HG02642 (cell line): ENCODE results near the gene ACTL6B.

Source experiments
- ATAC-seq: cut with Tn5 transposase; IDR thresholded peaks from one replicate; pipeline ENCODE4 v1.9.1; 2021; ENCODE audit warnings: mild to moderate bottlenecking; ENCODE audit not compliant: unreplicated experiment, poor library complexity

The ACTL6B gene

DNA sequence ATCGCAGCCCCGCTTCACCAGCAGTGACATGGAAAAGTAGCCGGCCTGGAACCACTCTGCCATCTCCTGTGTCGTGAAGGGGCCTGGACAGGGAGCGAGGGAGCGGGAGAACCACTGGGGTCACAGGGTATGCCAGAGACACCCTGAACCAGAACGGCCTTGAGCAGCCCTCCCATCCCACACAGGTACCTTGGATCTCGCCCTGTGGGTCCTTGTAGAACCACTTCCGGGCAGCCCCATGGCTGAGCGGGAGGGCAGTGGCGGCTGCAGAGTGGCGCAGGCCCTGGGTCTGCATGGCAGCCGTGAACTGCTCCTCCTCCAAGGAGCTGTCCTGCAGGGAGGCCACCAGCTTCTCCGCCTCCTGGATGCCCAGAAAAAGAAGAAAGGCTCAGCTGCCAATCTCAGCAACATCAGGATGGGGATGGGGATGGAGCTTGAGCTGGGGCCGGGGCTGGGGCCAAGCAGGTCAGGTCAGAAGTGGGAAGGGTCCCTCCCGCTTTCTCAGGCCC, 28.3 kb upstream of the ACTL6B start:
- ATAC-seq, result no peak

DNA sequence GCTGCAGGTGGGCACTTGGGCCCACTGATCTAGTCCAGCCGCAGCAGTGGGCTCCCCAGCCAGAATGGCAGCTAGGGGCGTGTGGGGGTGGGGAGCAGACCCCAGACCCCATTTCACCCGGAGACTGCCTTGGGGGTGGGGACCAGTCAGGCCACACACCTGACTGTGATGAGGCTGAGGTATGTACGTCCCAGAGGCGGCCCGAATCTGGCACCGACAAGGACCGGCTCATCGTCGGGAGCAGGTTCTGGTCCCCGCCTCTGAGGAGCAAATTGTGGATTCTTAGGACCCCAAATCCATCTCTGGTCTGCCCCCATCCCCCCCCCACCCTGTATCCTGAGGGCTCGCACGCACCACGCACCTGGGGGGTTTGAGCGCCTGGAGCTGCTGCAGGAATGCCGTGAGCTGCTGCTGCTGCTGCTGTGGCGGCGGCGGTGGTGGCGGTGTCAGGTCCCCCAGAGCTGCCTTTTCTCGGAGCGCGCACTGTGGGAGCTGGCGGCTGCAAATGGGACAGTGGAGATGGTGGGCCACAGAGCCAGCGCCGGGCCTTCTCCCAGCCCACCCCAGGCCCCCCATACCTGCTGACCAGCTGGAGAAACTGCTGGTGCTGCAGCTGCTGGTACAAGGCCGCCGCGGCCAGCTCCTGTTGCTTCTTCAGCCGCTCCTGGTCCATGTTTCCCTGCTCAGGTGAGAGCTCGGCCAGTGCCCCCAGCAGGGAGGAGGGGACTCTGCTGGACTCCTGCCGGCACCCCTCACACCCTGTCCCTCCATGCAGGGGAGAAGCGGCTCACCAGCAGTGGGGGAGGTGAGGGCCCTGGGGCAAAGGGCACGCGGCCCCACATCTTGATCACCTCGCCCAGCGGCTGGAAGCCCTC, 27.6 kb upstream of the ACTL6B start:
- ATAC-seq, result no peak

DNA sequence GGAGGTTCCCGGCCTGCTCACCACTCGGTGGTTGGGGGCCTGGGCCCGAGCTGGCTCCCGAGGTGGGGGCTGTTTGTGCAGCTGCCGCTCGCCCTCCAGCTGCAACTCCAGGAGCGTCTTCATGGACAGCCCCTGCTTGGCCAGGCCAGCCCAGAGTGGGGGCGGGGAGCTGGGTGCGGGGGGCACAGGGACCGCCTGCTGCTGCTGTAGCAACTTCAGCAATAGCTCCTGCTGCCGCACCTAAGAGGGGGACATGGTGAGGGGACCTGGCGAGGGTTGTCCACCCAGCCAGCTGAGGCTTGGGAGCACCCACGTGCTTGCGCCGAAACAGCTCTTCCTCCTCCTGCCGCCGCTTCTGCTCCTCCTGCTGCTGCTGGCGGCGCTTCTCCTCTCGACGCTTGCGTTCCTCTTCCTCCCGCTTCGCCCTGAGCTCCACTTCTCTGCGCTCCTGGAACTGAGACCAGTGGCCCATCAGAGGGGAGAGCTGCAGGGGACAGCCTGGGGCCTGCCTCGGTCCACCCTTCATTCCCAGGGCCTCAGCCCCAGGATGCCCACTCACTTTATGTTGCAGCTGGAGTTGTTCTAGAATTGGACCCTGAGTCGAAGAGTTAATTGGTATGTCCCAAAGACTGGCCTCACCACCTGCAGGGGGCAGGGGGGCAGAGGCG, 26.9 kb upstream of the ACTL6B start:
- ATAC-seq, result no peak

DNA sequence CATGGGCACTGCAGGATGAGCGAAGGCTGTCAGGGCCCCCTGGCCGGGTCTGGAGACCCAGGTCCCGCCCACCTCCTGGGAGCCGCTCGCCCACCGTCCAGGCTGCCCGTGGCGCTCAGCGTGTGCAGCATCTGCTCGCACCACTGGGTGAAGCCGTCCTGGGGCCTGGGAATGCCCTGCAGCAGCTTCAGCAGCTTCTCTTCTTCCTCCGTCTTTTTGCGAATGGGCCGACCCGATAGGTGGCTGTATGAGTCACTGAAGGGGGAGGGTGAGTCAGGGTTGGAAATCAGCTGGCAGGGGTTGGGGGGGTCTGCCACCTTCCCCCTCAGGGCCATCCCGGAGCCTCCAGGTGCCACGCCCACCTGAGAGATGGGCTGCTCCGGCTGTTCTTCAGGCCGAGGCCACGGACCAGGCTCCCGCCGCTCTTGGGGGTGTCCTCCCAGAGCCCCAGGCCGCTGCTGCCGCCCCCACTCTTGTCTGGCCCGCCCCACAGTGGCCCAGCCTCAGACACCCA, 26.0 kb upstream of the ACTL6B start:
- ATAC-seq, result no peak

DNA sequence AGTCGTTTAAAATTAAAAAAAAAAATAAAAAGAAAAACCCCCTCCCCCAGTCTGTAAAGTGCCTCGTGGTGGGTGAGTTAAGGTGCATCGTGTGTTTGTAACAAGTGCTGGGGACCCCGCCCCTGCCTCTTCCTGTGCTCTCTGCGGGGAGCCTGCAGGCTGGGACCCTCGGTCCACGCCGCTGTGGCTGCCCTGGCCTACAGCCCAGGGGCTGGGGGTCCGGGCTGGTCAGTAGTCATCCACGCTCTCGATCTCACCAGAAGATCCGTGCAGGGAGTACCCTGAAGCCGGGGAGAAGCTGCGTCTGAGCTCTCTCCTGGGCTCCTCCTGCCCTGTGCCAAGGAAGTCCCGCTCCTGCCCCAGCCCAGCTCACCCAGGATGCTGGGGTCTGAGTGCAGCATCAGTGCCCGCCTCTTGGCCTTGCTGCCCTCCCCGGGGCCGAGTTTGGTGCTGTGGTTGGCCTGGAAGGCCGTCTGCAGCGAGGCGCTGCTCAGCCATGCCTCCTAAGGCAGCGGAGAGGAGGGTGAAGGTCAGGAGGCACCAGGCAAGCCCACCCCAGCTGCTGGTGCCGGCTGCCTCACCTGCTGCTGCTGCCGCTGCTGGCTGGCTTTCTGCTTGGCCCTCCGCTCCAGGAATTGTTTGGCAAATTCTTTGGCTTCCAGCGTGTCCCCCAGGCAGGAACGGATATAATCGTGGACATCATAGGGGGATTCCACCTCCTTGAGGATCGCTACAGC, 25.4 kb upstream of the ACTL6B start:
- no peak for ATAC-seq

DNA sequence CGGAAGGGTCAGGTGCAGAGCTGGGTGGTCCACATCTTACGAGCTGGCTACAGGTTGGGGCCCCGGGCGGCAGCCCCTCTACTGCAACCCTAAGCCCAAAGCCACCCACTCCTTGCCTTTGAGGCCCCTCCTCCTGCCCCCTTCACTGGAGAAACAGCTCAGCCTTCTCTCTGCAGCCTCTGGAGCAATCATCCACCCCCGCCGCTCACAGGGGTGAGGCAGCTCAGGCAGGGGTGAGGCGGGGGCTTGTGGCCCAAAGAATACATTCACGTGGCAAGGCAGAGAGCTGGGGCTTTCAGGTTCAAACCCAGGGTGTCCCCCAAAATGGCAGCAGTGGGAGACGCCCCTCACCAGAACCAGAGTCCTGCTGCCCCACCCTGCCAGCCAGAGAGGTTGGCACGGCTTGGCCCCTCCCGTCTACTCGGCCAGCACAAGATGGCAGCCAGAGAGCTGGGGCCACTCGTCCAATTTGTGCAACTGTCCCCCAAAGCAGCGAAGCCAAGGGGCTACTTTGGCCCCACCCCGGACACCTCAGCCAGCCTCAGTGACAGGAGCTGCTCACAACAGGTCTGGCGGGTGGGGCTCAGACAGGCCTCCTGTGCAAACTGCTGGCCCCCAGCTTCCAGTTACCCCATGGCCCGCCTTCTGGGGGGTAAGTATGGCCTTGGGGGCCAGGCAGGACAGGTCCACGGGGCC, 24.5 kb upstream of the ACTL6B start:
- no peak for ATAC-seq

DNA sequence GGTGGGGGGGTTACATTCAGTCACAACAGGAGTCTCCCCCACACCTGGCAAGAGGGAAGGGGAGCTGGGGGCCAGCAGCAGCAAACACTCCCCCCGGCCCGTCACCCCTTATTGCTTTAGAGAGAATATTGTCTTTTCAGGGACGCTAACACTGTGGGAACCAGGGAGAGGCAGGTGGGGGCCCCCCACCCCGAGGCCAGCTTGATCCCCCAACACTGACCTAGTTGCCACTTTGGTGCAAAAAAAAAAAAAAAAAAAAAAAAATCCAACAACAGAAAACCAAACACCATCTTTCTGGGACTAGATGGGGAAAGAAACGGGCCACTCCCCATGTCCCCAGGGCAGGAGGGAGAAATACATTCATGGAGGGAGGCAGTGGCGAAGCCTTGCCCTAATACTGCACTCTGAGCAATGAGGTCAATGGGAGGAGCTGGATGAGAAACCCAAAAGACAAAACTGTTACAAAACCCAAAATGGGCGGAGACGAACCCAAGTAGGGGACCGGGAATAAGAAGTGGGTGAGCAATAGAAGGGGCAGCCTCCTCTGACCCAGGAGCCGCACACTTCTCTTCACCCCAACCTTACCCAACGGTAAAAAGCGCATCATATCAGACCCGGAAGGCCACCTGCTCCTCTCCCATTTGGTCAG, 23.8 kb upstream of the ACTL6B start:
- ATAC-seq, result no peak

DNA sequence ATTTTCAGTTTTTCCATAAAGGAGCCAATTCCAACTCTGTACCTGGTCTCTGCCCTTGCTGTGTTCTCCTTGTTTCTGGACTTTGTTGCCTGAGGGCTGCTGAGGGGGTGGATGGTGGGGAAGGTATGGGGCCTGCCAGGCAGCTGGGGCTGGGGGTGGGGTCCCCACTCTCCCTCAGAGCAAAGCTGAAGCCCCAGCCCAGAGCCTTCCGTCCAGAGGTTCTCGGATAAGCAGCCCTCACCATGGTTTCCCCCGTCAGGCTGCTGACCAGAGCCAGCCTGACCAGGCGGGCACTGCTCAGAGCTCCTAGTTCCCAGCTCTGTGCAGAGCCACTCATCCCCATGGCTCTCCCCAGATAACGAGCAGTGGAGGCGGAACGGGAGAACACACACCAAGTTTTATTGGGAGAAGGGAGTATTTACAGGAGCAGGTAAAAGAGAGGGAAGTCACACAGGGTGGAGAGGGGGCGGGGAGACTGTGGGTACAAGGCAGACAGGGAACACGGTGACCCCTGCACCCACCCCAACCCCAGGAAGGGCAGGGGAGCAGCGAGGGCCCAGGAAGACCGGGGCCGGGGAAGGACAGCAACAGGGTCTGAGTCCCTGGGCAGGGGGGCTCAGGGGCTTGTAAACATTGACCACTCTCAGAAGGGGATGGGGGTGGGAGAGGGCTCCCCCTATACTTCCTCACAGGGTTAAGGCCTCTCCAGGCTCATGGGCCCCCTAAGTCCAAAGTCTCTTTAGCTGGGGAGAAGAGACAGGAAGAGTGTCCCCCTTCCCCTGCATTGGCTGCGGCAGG, 23.1 kb upstream of the ACTL6B start:
- ATAC-seq, result no peak

DNA sequence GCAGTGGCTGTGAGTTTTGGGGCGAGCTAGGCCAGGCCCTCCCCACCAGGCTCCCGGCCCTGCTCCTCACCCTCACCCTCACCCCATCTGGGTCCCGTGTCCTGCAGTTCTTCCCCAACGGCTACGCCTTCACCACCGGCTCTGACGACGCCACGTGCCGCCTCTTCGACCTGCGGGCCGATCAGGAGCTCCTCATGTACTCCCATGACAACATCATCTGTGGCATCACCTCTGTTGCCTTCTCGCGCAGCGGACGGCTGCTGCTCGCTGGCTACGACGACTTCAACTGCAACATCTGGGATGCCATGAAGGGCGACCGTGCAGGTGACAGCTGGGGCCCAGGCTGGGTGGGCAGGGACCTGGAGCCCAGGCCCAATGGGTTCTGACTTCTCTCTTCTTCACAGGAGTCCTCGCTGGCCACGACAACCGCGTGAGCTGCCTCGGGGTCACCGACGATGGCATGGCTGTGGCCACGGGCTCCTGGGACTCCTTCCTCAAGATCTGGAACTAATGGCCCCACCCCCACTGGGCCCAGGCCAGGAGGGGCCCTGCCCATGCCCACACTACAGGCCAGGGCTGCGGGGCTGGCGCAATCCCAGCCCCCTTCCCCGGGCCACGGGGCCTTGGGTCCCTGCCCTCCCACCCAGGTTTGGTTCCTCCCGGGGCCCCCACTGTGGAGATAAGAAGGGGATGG, 22.2 kb upstream of the ACTL6B start:
- no peak for ATAC-seq

DNA sequence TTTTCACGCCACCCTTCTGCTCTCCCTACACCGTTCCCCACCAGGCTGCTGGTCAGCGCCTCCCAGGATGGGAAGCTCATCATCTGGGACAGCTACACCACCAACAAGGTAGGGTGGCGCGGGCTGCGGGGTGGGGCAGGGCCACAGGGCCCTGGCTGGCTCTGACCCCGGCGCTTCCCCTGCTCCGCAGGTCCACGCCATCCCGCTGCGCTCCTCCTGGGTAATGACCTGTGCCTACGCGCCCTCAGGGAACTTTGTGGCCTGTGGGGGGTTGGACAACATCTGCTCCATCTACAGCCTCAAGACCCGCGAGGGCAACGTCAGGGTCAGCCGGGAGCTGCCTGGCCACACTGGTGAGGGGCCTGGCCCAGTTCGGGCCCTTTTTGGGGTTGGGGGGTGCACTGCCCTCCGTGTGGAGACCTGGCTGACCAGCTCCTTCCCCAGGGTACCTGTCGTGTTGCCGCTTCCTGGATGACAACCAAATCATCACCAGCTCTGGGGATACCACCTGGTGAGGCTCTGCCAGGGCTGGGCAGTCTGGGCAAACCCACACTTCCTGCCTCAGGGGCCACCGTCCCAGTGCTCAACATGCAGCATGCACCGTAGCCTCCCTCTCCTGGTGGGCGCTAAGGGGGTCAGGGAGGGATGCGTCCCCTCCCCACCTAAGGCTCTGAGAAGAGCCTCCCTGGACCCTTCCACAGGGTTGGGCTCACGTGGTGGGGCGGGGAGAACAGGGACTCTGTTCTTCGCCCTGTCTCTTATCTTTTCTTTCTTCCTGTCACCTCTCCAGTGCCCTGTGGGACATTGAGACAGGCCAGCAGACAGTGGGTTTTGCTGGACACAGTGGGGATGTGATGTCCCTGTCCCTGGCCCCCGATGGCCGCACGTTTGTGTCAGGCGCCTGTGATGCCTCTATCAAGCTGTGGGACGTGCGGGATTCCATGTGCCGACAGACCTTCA, 21.3 kb upstream of the ACTL6B start:
- no peak for ATAC-seq

DNA sequence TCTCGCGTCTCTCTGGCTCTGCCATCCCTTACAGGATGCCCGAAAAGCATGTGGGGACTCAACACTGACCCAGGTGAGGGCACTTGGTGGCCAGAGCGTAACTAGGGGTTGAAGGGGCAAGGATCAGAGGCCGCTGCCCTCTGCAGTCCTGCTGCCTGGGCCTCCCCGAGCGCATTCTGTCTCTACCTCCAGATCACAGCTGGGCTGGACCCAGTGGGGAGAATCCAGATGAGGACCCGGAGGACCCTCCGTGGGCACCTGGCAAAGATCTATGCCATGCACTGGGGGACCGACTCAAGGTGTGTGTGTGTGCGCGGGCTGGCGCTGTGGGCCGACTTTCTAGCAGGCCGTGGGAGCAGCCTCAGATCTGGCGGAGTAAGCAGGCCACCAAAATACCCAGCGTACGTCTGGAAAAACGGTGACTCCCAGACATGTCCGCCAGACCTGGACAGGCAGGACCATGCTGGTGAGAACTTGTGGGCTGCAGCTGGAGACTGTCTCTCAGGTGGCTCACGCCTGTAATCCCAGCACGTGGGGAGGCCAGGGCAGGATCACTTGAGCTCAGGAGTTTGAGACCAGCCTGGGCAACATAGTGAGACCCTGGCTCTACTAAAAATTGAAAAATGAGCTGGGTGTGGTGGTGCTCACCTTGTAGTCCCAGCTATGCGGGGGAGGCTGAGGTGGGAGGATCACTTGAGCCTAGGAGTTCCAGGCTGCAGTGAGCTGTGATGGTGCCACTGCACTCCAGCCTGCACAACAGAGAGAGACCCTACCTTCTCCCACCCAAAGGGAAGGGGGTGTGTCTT, 20.5 kb upstream of the ACTL6B start:
- no peak for ATAC-seq

DNA sequence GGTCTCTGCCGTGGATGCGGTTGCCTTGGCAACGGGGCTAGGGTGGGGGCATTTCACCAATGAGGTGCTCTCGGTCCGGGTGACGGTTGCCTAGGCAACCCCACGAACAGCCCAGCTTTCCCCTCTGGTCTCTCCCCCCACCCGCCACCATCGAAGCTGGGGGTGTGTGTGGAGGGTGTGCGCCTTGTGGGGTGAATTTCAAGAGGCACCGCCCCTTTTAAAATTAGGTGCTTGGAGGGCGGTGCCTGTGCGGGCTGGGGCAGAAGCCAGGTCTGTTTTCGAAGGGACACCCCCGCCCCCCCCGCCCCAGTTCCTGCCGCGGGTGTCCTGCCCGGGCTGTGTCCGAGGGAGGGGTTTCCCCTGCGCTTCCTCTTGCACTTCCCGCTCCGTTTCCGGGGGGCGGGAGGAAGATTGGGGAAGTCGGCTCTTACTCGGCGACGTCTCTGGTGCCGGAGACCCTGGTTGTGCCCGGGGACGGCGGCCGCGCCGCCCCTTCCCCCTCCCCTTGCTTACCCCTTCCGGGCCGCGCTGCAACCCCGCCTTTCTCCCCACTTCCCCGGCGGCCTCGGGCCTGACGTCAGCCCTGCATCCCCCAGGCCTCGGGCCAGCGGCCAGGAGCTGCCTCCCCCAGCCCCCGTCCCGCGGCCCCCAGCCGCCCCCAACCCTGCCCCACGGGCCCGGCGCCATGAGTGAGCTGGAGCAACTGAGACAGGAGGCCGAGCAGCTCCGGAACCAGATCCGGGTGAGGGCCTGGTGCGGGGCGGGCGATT, 19.5 kb upstream of the ACTL6B start:
- ATAC-seq, result peak; percentile 30

DNA sequence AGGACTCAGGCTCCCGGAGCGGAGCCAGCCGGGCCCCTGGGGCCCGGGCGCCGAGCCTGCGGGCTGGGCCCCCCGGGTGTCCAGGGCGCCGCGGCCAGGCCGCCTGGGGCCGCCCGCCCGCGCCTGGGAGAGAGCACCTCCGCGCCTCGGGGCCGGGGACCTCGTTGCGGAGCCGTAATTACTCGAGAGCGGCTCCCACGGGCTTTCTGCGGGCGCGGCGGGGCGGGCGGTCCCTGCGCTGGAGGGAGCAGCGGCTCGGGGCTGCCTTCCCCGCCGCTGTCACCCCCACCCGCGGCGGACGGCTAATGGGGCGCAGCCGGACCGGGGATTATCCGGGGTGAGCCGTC, 18.8 kb upstream of the ACTL6B start:
- ATAC-seq, result no peak

DNA sequence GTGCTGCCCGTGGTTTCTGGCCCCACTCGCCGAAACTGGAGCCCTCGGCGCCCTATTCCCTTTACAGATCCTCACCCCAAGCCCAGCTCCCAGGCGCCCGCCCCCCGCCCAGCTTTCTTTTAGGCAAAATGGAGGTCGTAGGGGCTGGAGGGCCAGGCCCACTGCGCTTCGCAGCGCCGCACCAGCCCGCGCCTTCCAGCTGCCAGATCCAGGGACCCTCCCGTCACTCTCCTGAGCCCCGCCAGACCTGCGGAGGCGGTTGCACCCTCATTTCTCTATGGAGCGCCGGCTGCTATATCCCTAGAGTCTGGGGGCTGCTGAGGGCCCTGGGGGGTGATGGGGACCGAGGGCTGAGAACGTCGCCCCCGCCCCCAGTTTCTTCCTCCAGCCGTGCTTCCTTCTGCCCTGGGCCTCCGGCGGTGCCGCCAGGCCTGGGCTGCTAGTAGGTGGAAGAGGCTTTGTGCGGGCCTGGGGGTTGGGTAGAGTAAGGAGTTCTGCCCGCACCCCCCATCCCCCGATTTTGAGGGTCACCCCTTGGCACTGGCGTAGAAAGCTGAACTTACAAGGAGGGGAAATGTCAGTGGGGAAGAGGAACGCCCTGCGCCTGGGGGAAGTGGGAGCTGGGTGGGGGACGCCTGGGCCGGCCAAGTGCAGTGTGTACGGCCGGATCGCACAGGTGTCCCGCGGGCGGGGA, 18.3 kb upstream of the ACTL6B start:
- no peak for ATAC-seq

DNA sequence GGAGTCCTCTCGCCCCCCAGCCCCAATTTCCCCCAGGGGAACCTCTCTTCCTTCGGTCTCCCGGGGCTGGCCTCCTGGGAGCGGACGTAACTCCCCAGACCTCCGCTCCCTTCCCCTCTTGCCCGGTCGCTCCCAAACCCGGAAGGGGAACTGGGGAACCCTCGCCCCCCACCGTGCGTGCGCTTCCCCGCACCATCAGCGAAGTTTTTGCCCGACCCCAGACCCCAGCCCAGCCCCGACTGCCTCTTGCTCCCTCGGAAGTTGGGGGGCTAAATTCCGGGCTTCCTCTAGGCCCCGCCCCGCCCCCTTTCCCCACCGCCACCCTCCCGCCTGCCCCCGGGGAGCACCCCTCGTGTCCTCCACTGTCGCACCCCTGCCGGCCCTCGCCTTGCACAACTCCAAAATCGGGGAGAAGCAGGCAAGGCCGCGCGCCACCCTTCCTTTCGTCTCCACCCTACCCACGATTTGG, 17.7 kb upstream of the ACTL6B start:
- peak; percentile 6 for ATAC-seq
